ENCODE data around the gene THAP7. TPM values are rescaled to one million over a fixed set of nuclear protein-coding genes. Genes with fewer than 3 reads are reported as not detected.
"Not testable (repeated sequence)": the region's sequence is repeated elsewhere in the genome, so short reads cannot be mapped to it uniquely, and the experiment has no call there.

Gene THAP7, protein sequence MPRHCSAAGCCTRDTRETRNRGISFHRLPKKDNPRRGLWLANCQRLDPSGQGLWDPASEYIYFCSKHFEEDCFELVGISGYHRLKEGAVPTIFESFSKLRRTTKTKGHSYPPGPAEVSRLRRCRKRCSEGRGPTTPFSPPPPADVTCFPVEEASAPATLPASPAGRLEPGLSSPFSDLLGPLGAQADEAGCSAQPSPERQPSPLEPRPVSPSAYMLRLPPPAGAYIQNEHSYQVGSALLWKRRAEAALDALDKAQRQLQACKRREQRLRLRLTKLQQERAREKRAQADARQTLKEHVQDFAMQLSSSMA
- total RNA-seq (ENCODE audit: low replicate concordance), result 16.9 and 26.4 TPM in 2 replicates
- long read RNA-seq, partial matches to known transcripts, result 0 of 5 reads
- long read RNA-seq, other reads (novel, unspliced or antisense), result 1 of 5 reads

DNA sequence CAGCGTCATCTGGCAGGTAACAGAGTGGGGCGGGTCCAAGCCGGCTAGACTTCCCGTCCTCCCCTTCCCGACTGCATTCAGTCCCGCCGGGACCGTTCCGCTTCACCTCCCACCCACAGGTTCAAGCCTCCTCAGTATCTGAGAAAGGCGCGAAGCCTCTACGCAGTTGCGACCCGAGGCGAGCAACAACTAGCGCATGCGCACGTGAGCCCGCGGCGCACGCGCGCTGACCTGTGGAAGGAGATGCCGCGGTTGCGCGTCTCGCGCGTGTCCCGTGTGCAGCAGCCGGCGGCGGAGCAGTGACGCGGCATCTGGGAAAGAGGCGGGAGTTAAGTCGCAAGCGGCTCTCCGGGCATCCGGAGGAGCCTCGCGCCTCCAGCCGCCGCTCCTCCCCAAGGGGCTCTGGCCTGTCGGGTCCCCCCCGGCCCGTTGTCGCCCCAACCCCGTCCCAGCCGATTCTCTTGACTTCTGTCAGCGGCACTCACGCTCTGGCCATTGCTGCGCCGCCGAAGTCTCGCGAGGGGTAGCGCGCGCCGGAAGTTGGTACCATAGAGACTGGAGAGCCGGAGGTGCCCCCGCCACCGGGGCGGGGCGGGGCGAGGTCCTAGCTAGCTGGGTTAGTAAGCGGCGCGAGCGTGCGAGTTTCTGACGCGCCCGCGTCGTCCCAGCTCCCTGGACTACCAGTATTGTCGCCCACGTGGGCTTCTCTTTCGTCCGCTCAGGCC, at the start of gene THAP7:
Gene THAP7 (minus strand): TSS at position 518 of the 725 bp plus-strand sequence. CDS start 207 bp downstream, at position 311.
- peaks cover 11% of the 10 kb centered on the region for H3K4me1 Mint-ChIP-seq (ENCODE audit: unreplicated experiment)
- H3K27ac Mint-ChIP-seq, result peak within 1 kb of the TSS; percentile 97
- H3K36me3 Mint-ChIP-seq, result no peaks in the 10 kb centered on the region
- H3K9me3 Mint-ChIP-seq, result no peaks in the 10 kb centered on the region
- no peaks in the 10 kb centered on the region for H3K27me3 Mint-ChIP-seq
- H3K4me3 Mint-ChIP-seq, result peak within 1 kb of the TSS; percentile 96
- TF ChIP-seq, protein P1, sequence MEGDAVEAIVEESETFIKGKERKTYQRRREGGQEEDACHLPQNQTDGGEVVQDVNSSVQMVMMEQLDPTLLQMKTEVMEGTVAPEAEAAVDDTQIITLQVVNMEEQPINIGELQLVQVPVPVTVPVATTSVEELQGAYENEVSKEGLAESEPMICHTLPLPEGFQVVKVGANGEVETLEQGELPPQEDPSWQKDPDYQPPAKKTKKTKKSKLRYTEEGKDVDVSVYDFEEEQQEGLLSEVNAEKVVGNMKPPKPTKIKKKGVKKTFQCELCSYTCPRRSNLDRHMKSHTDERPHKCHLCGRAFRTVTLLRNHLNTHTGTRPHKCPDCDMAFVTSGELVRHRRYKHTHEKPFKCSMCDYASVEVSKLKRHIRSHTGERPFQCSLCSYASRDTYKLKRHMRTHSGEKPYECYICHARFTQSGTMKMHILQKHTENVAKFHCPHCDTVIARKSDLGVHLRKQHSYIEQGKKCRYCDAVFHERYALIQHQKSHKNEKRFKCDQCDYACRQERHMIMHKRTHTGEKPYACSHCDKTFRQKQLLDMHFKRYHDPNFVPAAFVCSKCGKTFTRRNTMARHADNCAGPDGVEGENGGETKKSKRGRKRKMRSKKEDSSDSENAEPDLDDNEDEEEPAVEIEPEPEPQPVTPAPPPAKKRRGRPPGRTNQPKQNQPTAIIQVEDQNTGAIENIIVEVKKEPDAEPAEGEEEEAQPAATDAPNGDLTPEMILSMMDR (conservative IDR thresholded peaks at IDR 0.05), result no peak
- peak; percentile 96 for DNase-seq (ENCODE audit: extremely low spot score, unreplicated experiment)

DNA sequence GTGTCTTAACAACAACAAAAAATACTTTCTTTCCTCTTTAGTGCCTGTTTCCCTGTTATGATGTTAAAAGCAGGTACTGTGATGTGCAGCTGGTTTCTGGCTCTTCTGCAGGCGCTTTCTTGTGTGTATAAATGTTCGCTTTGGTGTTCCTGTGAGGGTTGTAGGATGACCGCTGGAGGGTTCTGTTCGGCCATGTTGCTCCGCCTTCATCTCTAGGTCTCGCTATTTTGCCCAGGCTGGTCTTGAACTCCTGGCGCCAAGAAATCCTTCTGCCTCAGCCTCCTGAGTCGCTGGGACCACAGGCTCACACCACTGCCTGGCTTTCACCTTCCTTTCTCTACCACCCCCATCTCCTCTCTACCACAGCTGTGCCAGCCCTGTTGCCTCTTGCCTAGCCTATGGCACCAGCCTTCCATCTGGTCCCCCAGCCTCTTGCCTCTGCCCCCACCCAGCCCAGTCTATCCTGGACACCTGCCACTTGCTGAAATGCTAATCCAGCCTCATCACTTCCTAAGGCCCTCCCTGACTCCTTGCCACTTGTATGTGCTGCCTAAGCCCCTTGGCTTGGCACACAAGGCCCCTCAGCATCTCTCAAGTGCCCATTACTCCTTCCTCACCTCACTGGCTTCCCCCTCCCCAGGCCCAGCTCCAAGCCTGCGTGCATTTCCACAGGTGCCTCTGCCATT, 49.4 kb upstream of the THAP7 start:
- no peak for DNase-seq (ENCODE audit: extremely low spot score, unreplicated experiment)
- Mint-ChIP-seq H3K4me3 (no peak overlapping the region), H3K27me3 (no peaks in the 10 kb centered on the region), H3K36me3 (no peaks in the 10 kb centered on the region), H3K9me3 (no peaks in the 10 kb centered on the region), H3K4me1 (ENCODE audit: unreplicated experiment) (peaks cover 4% of the 10 kb centered on the region), H3K27ac (no peak overlapping the region)
- TF ChIP-seq, protein P1 (conservative IDR thresholded peaks at IDR 0.05), result no peak

DNA sequence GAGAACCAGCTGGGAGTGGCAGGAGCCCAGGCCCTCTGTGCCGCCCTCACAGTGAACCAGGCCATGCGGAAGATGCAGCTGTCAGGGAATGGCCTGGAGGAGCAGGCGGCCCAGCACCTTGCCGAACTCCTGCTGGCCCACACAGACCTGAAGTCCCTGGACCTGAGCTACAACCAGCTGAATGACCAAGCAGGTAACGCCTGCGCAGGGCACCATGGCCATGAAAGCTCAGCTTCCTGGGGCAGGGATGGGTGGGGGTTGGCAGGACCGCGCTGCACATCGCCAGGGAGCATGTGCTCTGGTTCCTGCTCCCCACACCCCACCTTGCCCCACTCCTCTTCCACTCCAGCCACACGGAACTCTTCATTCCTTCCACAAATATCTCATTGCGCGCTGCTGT, 47.0 kb upstream of the THAP7 start:
- not testable (repeated sequence) for H3K9me3 Mint-ChIP-seq; H3K4me3 Mint-ChIP-seq; H3K36me3 Mint-ChIP-seq; H3K27ac Mint-ChIP-seq; DNase-seq (ENCODE audit: extremely low spot score, unreplicated experiment); H3K27me3 Mint-ChIP-seq
- H3K4me1 Mint-ChIP-seq (ENCODE audit: unreplicated experiment), result peaks cover 13% of the 10 kb centered on the region

DNA sequence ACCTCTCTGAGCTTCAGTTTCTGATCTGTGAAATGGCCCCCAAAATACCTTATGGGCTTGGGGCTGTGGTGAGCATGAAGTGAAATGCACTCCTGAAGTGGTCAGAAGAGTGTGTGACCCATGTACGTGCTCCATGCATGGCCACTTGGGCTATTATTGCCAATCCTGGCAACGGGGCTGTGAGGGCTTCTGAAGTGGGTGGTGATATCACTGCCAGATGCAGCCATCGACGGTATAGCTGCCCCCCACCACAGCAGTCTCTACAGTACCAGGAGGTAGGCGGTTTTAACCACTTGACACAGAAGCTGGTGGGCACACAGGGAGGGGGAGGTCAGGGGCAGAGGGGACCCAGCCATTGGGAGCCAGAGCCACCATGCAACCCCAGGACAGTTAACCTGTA, 46.5 kb upstream of the THAP7 start:
- H3K27me3 Mint-ChIP-seq; H3K4me3 Mint-ChIP-seq; DNase-seq (ENCODE audit: extremely low spot score, unreplicated experiment); H3K27ac Mint-ChIP-seq; H3K36me3 Mint-ChIP-seq; H3K9me3 Mint-ChIP-seq: not testable (repeated sequence)
- peaks cover 15% of the 10 kb centered on the region for H3K4me1 Mint-ChIP-seq (ENCODE audit: unreplicated experiment)

DNA sequence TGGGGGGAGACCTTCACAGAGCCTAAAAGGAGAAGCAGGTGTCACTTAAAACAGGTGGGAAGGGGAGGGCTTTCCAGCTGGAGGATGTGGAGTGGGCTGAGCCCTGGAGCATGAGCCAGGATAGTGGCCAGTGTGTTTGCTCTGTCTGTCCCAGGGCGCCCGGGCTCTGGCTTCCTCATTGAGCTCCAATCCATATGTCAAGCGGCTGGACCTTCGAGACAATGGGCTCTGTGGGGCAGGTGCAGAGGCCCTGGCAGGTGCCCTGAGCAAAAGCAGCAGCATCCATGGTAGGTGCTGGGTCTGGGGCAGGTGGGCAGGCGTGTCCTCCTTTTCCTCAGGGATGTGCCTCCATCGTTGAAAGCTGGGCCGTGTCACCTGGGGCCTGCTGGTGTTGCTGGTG, 45.8 kb upstream of the THAP7 start:
- H3K4me1 Mint-ChIP-seq (ENCODE audit: unreplicated experiment), result peaks cover 20% of the 10 kb centered on the region

DNA sequence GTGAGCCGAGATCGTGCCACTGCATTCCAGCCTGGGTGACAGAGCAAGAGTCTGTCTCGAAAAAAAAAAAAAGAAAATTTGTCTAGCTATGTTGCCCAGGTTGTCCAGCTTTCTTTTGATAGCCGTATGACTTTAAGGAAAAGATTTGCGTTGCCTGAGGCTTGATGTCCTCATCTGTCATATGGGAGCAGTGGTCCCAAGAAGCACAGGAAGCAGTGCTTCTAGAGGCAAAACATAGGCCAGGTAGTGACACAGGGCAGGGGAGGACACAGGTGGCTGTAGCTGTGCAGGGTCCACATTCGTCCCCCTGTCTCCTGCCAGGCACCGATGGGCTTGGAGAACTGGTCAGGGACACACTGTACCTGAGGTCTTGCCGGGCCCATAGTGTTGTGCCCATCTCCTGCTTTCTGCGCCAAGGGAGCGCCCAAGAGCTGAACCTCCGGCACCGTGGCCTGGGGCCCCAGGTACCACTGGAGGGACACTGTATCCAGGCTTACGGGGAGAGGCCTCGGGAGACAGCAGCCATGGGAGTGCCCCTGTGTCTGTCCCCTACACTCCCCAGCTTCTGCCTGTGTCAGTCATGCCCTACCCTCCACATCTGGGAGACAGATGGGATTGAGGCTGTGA, 45.2 kb upstream of the THAP7 start:
- no peaks in the 10 kb centered on the region for H3K27me3 Mint-ChIP-seq
- H3K36me3 Mint-ChIP-seq, result no peaks in the 10 kb centered on the region
- no peak overlapping the region for H3K4me3 Mint-ChIP-seq
- TF ChIP-seq, protein P1 (conservative IDR thresholded peaks at IDR 0.05), result no peak
- no peaks in the 10 kb centered on the region for H3K9me3 Mint-ChIP-seq
- H3K27ac Mint-ChIP-seq, result no peak overlapping the region
- DNase-seq (ENCODE audit: extremely low spot score, unreplicated experiment), result no peak
- peaks cover 20% of the 10 kb centered on the region for H3K4me1 Mint-ChIP-seq (ENCODE audit: unreplicated experiment)

More for the DNA sequence above, 45.8 kb upstream of the THAP7 start:
- no peak for DNase-seq (ENCODE audit: extremely low spot score, unreplicated experiment)
- H3K36me3 Mint-ChIP-seq, result no peaks in the 10 kb centered on the region
- no peak overlapping the region for H3K4me3 Mint-ChIP-seq
- no peaks in the 10 kb centered on the region for H3K27me3 Mint-ChIP-seq
- H3K9me3 Mint-ChIP-seq, result no peaks in the 10 kb centered on the region
- no peak overlapping the region for H3K27ac Mint-ChIP-seq
- TF ChIP-seq, protein P1 (conservative IDR thresholded peaks at IDR 0.05), result no peak

Measured in type B pancreatic cell (in vitro differentiated cells).